Endothelial cell of umbilical vein (primary cell): ENCODE measurements around the gene KCNA2. TPM values are rescaled to one million over a fixed set of nuclear protein-coding genes. Genes with fewer than 3 reads are reported as not detected.

Experiments
- BruUV-seq: library from RNA; stranded (reverse); fragments of 400-500 nt; replicated peaks from 2 replicates; lab custom pipeline; 2021; lab: Mats Ljungman, UMichigan
- CTCF ChIA-PET: fragments of 300-600, 350-600 bp; sonication (Branson Sonifier 250); formaldehyde crosslinking; loops from one replicate; lab custom pipeline; 2021; ENCODE audit warnings: antibody characterized with exemption, inconsistent platforms; lab: Charles Lee
- POLR2A ChIA-PET: fragments of 300-600, 350-600 bp; sonication (Branson Sonifier 250); formaldehyde crosslinking; loops from one replicate; lab custom pipeline; 2021; ENCODE audit warnings: antibody characterized with exemption, inconsistent platforms; lab: Charles Lee
- DNase-seq: peaks from one replicate; pipeline ENCODE4 v3.0.0-alpha.2; 2011; ENCODE audit warnings: low read depth, low spot score
- FAIRE-seq: peaks from 2 replicates; lab custom pipeline; 2011; peaks lifted over from hg19 to GRCh38; lab: Jason Lieb, UNC
- H2AFZ ChIP-seq: 2 replicates; pipeline ENCODE4 v1.6.0; 2012; ENCODE audit warnings: low read depth, low read length, control low read depth, inconsistent platforms
- H3K27ac ChIP-seq: 2 replicates; pipeline ENCODE4 v1.5.1; 2011; ENCODE audit warnings: low read depth, mild to moderate bottlenecking, control low read depth, low read length, moderate library complexity; ENCODE audit not compliant: insufficient read depth
- H3K27me3 ChIP-seq, 2 experiments: 2 replicates each; pipeline versions ENCODE4 v1.6.0 to v1.6.1; 2011; ENCODE audit warnings: low read length in 2 of 2, mixed read lengths in 1 of 2; ENCODE audit not compliant: control insufficient read depth in 2 of 2, insufficient read depth in 2 of 2
- H3K36me3 ChIP-seq, 2 experiments: 2 replicates in 1 of 2; 3 replicates in 1 of 2; pipeline ENCODE4 v1.5.1; 2011; ENCODE audit warnings: low read length in 2 of 2, mild to moderate bottlenecking in 1 of 2, moderate library complexity in 1 of 2; ENCODE audit not compliant: control insufficient read depth in 2 of 2, insufficient read depth in 2 of 2; ENCODE audit errors: extremely low read depth in 1 of 2
- H3K4me1 ChIP-seq: 3 replicates; pipeline ENCODE4 v1.5.1; 2011; ENCODE audit warnings: mild to moderate bottlenecking, low read length; ENCODE audit not compliant: control insufficient read depth, insufficient read depth; ENCODE audit errors: extremely low read depth
- H3K4me2 ChIP-seq: 2 replicates; pipeline ENCODE4 v1.6.1; 2011; ENCODE audit warnings: low read length, control low read depth, mixed read lengths; ENCODE audit not compliant: insufficient read depth
- H3K4me3 ChIP-seq, 3 experiments: fragments of 200-600 bp in 1 of 3; sonication (generic), shearing (Covaris generic) in 1 of 3; replicated peaks in 1 of 3; 2 replicates each; pipeline ENCODE4 v1.5.1; 2011 to 2016; ENCODE audit warnings: control low read depth in 3 of 3, low read length in 3 of 3, mild to moderate bottlenecking in 2 of 3, inconsistent platforms in 1 of 3, low read depth in 1 of 3, moderate library complexity in 1 of 3; ENCODE audit not compliant: insufficient read depth in 1 of 3
- H3K79me2 ChIP-seq: 2 replicates; pipeline ENCODE4 v1.6.0; 2012; ENCODE audit warnings: low read length, inconsistent platforms; ENCODE audit not compliant: control insufficient read depth, insufficient read depth
- H3K9ac ChIP-seq: replicated peaks from 2 replicates; pipeline ENCODE3; 2011; ENCODE audit warnings: low read length, control low read depth; ENCODE audit not compliant: insufficient read depth; ENCODE audit errors: extremely low read depth
- H3K9me1 ChIP-seq: replicated peaks from 3 replicates; pipeline ENCODE4 v1.6.0; 2011; ENCODE audit warnings: mild to moderate bottlenecking, low read length; ENCODE audit not compliant: control insufficient read depth, insufficient read depth; ENCODE audit errors: extremely low read depth
- H3K9me3 ChIP-seq: replicated peaks from 2 replicates; pipeline ENCODE4 v1.5.1; 2012; ENCODE audit warnings: low read length, inconsistent platforms; ENCODE audit not compliant: control insufficient read depth, insufficient read depth
- H4K20me1 ChIP-seq: replicated peaks from 2 replicates; pipeline ENCODE3; 2011; ENCODE audit warnings: mild to moderate bottlenecking, low read length; ENCODE audit not compliant: control insufficient read depth, insufficient read depth; ENCODE audit errors: extremely low read depth
- CTCF ChIP-seq, 2 donors: IDR thresholded peaks; 1 replicate in 1 of 2; 2 replicates in 1 of 2; pipeline ENCODE4 v1.5.1; 2011; ENCODE audit warnings: low read length in 2 of 2, mild to moderate bottlenecking in 2 of 2, moderate library complexity in 2 of 2, control low read depth in 1 of 2, inconsistent platforms in 1 of 2, low read depth in 1 of 2; ENCODE audit not compliant: insufficient read depth in 1 of 2; ENCODE audit errors: extremely low read depth in 1 of 2
- EZH2 ChIP-seq: IDR thresholded peaks from 2 replicates; pipeline ENCODE4 v1.6.1; 2012; ENCODE audit warnings: borderline replicate concordance, low read depth, mild to moderate bottlenecking, moderate library complexity, low read length, inconsistent platforms; ENCODE audit not compliant: severe bottlenecking
- FOS ChIP-seq: IDR thresholded peaks from 2 replicates; pipeline ENCODE4 v1.6.1; 2011; ENCODE audit warnings: mild to moderate bottlenecking, low read length, moderate library complexity, borderline replicate concordance; ENCODE audit not compliant: insufficient read depth
- GATA2 ChIP-seq: IDR thresholded peaks from 2 replicates; pipeline ENCODE4 v1.7.0; 2011; ENCODE audit warnings: low read depth, mild to moderate bottlenecking, moderate library complexity, mixed read lengths, low read length; ENCODE audit not compliant: insufficient read length, insufficient read depth
- JUN ChIP-seq: IDR thresholded peaks from 2 replicates; pipeline ENCODE4 v1.6.1; 2011; ENCODE audit warnings: borderline replicate concordance, low read depth; ENCODE audit not compliant: insufficient read length, insufficient read depth
- MAX ChIP-seq: IDR thresholded peaks from 2 replicates; pipeline ENCODE4 v1.6.1; 2011; ENCODE audit not compliant: insufficient read depth, insufficient read length
- MYC ChIP-seq: IDR thresholded peaks from one replicate; pipeline ENCODE4 v1.6.1; 2011; ENCODE audit warnings: mild to moderate bottlenecking, low read depth, low read length
- POLR2A ChIP-seq: IDR thresholded peaks from 2 replicates; pipeline ENCODE4 v1.6.1; 2012; ENCODE audit warnings: low read depth, mild to moderate bottlenecking, control low read depth, low read length
- POLR2AphosphoS5 ChIP-seq: IDR thresholded peaks from 2 replicates; pipeline ENCODE4 v1.6.1; 2012; ENCODE audit warnings: low read depth, mild to moderate bottlenecking, control low read depth, low read length, moderate library complexity; ENCODE audit not compliant: insufficient read depth
- dilution Hi-C: fragments of 300-500 bp; cut with MboI; formaldehyde crosslinking; loops from one replicate; pipeline ENCODE4 v1.15.0; 2019; ENCODE audit warnings: low sequenced_read_pairs; ENCODE audit not compliant: extremely low pct_ligation_motif_present
- intact Hi-C: fragments of 100-400 bp; cut with micrococcal nuclease; formaldehyde crosslinking; loops from one replicate; pipeline ENCODE4 v1.10.0; 2022
- polyA plus RNA-seq, 4 experiments: library from polyadenylated mRNA; depleted of rRNA in 3 of 4; stranded (reverse) in 3 of 4; unstranded in 1 of 4; fragments of >200 nt; gene quantifications; 2 replicates each; pipeline versions ENCODE4 v1.2.1 to v1.2.3, GENCODE V29; 2011 to 2012; ENCODE audit warnings: missing spikeins in 1 of 4
- total RNA-seq: library from RNA; stranded (reverse); gene quantifications from 2 replicates; pipeline ENCODE4 v1.2.3, GENCODE V29; 2021

KCNA2 gene
- total and polyA plus RNA-seq, 2 donors (not counting 3 experiments of a cell fraction or from before 2014, with no cell fraction given) = not detected

- H3K79me2 ChIP-seq = no peaks in the 10 kb centered on the region
- no peak overlapping the region for H3K9ac ChIP-seq
- TF ChIP-seq GATA2 (no peak), CTCF (IDR thresholded peaks at IDR 0.05; ENCODE audit: extremely low read depth in 1 of 2, insufficient read depth in 1 of 2, low read depth in 1 of 2, low read length in 2 of 2) (no peak), JUN (no peak), MAX (no peak), POLR2A (no peak), FOS (no peak), EZH2 (no peak), POLR2AphosphoS5 (no peak), MYC (no peak)
- intact Hi-C loops = no loop called here
- POLR2A ChIA-PET = no interaction called here
- DNase-seq (no peak), FAIRE-seq (no peak)
- H3K9me1 ChIP-seq = no peaks in the 10 kb centered on the region
- no peaks in the 10 kb centered on the region for H3K9me3 ChIP-seq
- H3K27me3 ChIP-seq = no peaks in the 10 kb centered on the region
- H3K4me2 ChIP-seq = no peak overlapping the region
- dilution Hi-C loops = no loop called here
- CTCF ChIA-PET = no interaction called here
- no peak overlapping the region for H3K27ac ChIP-seq
- no peaks in the 10 kb centered on the region for H3K4me1 ChIP-seq
- BruUV-seq = no TSS peak
- no peak overlapping the region for H2AFZ ChIP-seq
- no peak overlapping the region for H3K4me3 ChIP-seq
- H3K36me3 ChIP-seq = no peaks in the 10 kb centered on the region
- no peaks in the 10 kb centered on the region for H4K20me1 ChIP-seq
These were observed 17.7 kb downstream of the KCNA2 start for GRCh38 chr1:110588486-110588885.
